LNCAP (cell line): ENCODE measurements around the gene SYNC.

Source experiments
- TF ChIP-seq, protein P1 (sequence below): fragments of 450-650 bp; IDR thresholded peaks from 2 replicates; pipeline ENCODE4 v1.5.1; 2017; ENCODE audit warnings: mild to moderate bottlenecking

The SYNC gene

DNA sequence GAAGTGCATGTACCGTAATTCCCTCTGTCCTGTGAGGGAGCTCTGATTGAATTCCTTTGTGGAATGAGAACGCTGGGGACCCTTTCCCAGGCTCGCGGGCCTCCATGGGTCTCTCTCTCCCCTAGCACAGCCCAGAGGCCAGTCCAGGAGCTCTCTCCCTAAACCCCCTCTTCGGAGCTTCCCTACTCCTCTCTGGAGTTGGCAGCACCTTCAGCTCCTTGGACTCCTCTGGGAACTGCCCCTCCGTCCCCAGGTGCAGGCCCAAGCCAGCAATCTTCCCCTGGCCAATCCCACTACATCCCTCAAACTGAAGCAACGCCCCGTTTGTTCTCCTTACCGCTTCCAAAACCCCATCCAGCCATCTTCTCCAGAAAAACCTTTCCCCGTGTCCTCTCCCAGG, 10.5 kb upstream of the SYNC start:
- TF ChIP-seq, protein P1, sequence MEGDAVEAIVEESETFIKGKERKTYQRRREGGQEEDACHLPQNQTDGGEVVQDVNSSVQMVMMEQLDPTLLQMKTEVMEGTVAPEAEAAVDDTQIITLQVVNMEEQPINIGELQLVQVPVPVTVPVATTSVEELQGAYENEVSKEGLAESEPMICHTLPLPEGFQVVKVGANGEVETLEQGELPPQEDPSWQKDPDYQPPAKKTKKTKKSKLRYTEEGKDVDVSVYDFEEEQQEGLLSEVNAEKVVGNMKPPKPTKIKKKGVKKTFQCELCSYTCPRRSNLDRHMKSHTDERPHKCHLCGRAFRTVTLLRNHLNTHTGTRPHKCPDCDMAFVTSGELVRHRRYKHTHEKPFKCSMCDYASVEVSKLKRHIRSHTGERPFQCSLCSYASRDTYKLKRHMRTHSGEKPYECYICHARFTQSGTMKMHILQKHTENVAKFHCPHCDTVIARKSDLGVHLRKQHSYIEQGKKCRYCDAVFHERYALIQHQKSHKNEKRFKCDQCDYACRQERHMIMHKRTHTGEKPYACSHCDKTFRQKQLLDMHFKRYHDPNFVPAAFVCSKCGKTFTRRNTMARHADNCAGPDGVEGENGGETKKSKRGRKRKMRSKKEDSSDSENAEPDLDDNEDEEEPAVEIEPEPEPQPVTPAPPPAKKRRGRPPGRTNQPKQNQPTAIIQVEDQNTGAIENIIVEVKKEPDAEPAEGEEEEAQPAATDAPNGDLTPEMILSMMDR = no peak

DNA sequence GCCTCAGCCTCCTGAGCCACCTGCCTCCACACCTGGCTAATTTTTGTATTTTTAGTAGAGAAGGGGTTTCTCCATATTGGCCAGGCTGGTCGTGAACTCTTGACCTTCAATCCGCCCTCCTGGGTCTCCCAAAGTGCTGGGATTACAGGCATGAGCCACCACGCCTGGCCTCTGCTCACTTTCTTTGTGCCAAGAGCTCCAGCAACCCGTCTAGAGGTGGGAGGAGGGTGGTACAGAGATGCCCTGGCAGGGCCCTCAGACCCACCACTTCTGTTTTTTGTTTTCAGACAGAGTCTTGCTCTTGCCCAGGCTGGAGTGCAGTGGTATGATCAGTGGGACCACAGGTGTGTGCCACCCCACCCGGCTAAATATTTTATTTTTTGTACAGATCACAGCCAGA, 6.9 kb upstream of the SYNC start:
- TF ChIP-seq, protein P1 = no peak

DNA sequence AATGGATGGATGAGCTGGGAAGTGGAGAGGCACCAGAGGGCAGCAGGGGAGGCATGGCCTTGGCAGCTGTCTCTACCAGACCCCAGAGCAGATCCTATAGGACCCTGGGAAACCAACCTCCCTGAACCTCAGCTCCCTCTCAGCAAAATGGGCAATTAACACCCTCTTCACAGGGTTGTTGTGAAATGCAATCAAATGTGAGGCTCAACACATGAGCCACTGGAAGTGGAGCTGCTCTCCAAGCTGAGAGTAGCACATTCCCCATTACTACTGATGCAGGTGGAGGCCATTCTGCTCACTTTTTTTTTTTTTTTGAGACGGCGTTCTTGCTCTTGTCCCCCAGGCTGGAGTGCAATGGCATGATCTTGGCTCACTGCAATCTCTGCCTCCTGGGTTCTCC, 6.5 kb upstream of the SYNC start:
- TF ChIP-seq, protein P1 = no peak

DNA sequence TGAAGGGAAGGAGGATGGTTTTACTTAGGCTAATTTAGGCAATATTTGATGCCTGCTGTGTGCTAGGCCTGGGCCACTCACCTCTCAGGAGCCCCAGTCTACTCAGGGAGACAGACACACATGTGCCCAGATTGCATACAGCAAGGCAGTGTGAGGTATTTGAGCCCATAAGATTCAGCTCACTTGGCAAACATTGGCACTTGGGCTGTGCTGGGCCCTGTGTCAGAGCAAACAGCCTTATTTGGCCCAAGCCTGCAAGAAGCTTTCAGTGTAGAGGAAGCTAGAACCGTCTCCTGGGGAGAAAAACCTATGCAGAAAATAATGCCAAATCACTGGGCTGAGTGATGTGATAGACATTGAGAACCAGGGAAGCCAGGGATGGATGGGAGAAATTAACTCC, 3.9 kb upstream of the SYNC start:
- TF ChIP-seq, protein P1 = no peak

DNA sequence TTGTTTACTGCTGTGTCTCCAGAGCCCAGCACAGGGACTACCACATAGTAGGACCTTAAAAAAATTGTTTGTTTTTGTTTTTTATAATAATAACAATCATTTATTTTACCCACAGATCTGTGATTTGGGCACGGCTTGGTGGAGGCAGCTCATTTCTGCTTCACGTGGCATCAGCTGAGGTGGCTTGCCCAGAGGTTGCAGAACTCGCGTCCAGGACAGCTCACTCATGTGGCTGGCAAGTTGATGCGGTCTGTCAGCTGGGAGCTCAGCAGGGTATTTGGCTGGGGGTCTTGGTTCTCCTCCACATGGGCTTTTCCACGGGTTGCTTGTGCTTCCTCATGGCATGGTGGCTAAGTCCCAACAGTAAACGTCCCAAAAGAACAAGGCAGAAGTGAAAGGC, 2.9 kb upstream of the SYNC start:
- TF ChIP-seq, protein P1 = no peak

DNA sequence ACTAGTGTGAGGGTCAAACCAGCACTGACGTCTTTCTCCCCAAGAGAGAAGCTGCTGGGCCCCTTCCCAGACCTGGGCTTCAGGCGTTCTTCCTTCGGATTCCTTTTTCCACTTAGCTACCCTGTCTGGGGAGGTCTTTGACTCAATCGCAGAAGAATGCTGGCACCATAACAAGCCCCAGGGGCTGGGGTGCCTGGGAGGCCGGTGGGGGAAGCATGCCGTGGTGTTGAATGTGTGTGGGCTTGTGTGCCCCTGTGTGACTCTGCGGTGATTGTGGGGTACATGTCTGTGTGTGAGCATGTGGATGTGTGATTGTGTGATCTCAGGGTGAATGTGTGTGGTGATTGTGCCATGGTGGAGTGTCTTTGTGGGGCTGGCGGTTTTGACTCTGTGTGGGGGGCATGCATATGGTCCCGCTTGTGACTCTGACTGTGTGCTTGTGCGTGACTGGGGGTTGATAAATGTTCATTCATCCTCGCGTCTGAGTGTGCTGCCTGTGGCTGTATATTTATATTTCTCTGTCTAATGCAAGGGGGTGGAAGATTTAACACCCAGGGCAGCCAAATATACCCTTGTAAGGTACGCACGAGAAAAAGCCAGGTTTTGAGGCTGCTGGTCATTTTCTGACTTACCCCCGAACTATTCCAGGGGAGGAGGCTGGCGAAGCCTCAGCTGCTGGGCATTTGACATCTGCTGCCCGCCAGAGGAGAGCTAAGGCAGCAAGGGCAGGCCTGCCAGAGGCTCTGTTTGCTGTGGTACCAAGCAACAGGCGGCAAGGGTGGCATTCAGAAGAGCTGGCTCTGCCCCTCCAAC, 1.1 kb upstream of the SYNC start:
- TF ChIP-seq, protein P1 = no peak

DNA sequence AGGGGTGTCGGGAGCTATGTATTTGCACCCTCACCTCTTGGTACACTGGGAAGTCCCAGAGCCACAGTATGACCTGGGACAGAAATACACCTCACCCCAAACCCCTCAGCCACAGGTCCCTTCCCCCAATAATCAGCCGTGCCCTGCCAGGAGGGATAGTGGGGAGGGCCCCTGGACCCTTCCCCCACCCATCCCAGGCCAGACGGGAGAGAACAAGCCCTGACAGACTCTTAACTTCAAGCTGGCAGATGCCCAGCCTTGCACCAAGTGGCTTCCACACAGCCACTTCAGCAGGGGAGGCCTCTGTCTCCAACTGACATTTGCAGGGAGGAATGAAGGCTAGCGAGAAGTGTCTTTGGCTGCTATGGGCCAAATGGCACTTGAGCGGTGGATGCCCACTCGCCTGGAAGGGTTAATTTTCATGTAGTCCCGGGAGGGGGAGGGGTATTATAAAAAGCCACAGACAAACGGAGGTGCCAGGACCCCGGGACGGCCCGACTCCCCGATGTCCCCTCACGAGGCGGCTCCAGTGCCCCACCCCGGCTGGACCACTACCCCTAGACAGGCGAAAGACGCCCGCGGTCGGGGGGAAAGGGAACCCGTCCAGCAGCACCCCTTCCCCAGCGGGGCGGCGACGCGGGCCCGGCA, 495 bp downstream of the SYNC start:
- TF ChIP-seq, protein P1 = no peak
